ENCODE data around the gene ADAM11.

DNA sequence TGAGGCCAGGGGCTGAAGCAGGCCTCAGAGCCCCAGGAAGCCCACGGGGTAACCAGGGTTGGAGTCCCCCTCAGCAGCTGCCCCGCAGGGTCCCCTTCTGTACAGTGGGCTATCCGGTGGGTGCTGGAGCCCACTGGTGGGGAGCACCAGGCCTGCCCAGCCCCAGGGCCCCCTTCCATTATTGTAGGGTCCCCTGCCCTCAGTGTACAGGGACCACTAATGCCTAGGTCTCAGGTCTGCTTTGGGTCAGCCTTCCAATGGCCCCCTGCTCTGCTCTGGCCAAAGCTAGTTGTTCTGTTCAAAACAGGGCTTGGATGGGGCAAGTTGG lies 1.1 kb downstream of the ADAM11 start:
- TF ChIP-seq, protein P1, sequence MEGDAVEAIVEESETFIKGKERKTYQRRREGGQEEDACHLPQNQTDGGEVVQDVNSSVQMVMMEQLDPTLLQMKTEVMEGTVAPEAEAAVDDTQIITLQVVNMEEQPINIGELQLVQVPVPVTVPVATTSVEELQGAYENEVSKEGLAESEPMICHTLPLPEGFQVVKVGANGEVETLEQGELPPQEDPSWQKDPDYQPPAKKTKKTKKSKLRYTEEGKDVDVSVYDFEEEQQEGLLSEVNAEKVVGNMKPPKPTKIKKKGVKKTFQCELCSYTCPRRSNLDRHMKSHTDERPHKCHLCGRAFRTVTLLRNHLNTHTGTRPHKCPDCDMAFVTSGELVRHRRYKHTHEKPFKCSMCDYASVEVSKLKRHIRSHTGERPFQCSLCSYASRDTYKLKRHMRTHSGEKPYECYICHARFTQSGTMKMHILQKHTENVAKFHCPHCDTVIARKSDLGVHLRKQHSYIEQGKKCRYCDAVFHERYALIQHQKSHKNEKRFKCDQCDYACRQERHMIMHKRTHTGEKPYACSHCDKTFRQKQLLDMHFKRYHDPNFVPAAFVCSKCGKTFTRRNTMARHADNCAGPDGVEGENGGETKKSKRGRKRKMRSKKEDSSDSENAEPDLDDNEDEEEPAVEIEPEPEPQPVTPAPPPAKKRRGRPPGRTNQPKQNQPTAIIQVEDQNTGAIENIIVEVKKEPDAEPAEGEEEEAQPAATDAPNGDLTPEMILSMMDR (conservative IDR thresholded peaks at IDR 0.05): no peak
- no peak for TF ChIP-seq ZFX (IDR thresholded peaks at IDR 0.05)

All from C4-2B (cell line).